Right lobe of liver (tissue), 4 donors: ENCODE data around the gene WHRN.

Experiments used
- CTCF ChIP-seq, 4 donors: fragments of 200-600 bp in 3 of 4; fragments of 450-650 bp in 1 of 4; IDR thresholded peaks; one replicate each; pipeline versions ENCODE4 v1.5.1 to v1.8.0; 2016 to 2022; ENCODE audit warnings: antibody characterized with exemption in 4 of 4, mild to moderate bottlenecking in 2 of 4
- POLR2A ChIP-seq: fragments of 450-650 bp; IDR thresholded peaks from one replicate; pipeline ENCODE4 v1.6.1; 2017; ENCODE audit warnings: antibody characterized with exemption, mild to moderate bottlenecking
- donor health status: DM: no; HTN: no; CAD: no.
- donor health status: DM: no; HTN: no; CAD: no.
- donor health status: DM: no; HTN: yes; CAD: no.

DNA sequence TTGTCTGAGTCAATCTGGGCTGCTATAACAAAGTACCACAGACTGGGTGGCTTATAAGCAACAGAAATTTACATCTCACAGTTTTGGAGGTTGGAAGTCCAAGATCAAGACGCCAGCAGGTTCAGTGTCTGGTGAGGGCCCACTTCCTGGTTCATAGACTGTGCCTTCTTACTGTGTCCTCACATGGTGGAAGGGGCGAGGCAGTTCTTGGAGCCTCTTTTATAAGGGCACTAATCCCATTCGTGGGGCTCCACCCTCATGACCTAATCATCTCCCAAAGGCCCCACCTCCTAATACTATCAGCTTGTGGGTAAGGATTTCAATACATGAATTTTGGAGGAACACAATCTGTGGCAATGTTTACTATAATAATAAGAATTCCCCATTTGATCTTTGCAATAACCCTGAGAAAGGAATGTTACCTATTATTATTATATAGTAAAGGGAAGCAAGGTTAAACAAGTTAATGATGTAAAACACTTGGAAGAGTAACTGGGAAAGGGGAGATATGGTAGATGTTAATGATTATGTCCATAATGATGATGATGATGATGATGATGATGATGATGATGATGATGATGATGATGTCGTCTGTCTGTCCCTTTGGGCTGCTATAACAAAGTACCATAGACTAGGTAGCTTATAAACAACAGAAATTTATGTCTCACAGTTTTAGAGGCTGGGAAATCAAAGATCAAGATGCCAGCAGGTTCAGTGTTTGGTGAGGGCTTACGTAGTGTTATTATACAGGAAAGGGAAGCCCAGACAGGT is 40.8 kb downstream of the WHRN start:
- TF ChIP-seq CTCF (IDR thresholded peaks at IDR 0.05) (no peak), POLR2A (no peak)
